WTC11 (cell line): Measurements from ENCODE around the gene WASF3. TPM values are rescaled to one million over a fixed set of nuclear protein-coding genes. Genes with fewer than 3 reads are reported as not detected.

Experiments
- ATAC-seq: fragments of 200-7000 bp; cut with Tn5 transposase; 2 replicates; pipeline ENCODE4 v1.10.0; 2021; ENCODE audit warnings: mild to moderate bottlenecking, moderate library complexity
- CTCF ChIA-PET: fragments of 300-600 bp; sonication (Branson Sonifier 250); formaldehyde crosslinking; loops from one replicate; lab custom pipeline; 2021; ENCODE audit warnings: antibody characterized with exemption; lab: Charles Lee
- POLR2A ChIA-PET: fragments of 350-600 bp; sonication (Branson Sonifier 250); formaldehyde crosslinking; loops from one replicate; lab custom pipeline; 2021; ENCODE audit warnings: antibody characterized with exemption; lab: Charles Lee
- DNase-seq: peaks from one replicate; pipeline ENCODE4 v3.0.0; 2021; ENCODE audit warnings: low spot score
- H3K27ac Mint-ChIP-seq: 2 replicates; pipeline ENCODE4 v1.8.0; 2021; ENCODE audit warnings: mixed read lengths
- H3K27me3 Mint-ChIP-seq: 2 replicates; pipeline ENCODE4 v1.8.0; 2021; ENCODE audit warnings: low read depth, mild to moderate bottlenecking, moderate library complexity, mixed read lengths
- H3K36me3 Mint-ChIP-seq: 2 replicates; pipeline ENCODE4 v1.8.0; 2021; ENCODE audit warnings: mixed read lengths
- H3K4me1 Mint-ChIP-seq: 2 replicates; pipeline ENCODE4 v1.8.0; 2022; ENCODE audit warnings: mixed read lengths
- H3K4me3 Mint-ChIP-seq: 2 replicates; pipeline ENCODE4 v1.8.0; 2021; ENCODE audit warnings: mild to moderate bottlenecking, moderate library complexity, mixed read lengths
- H3K9me3 Mint-ChIP-seq: 2 replicates; pipeline ENCODE4 v1.8.0; 2021; ENCODE audit warnings: mixed read lengths
- CBFB ChIP-seq: sonication (generic); formaldehyde crosslinking; IDR thresholded peaks from 2 replicates; pipeline ENCODE4 v1.8.1; 2022; ENCODE audit warnings: mild to moderate bottlenecking, low read depth, missing genetic modification reagents
- ESRRA ChIP-seq: sonication (generic); formaldehyde crosslinking; IDR thresholded peaks from 2 replicates; pipeline ENCODE4 v1.8.1; 2022; ENCODE audit warnings: mild to moderate bottlenecking, missing genetic modification reagents, borderline replicate concordance
- ETV6 ChIP-seq: sonication (generic); formaldehyde crosslinking; IDR thresholded peaks from 2 replicates; pipeline ENCODE4 v1.8.1; 2022; ENCODE audit warnings: mild to moderate bottlenecking, missing genetic modification reagents
- FOXP1 ChIP-seq: sonication (generic); formaldehyde crosslinking; IDR thresholded peaks from 2 replicates; pipeline ENCODE4 v1.8.0; 2022; ENCODE audit warnings: missing genetic modification reagents, mild to moderate bottlenecking, moderate library complexity, borderline replicate concordance
- GRHL2 ChIP-seq: fragments of 250-450 bp; sonication (Bioruptor Pico); IDR thresholded peaks from 2 replicates; pipeline ENCODE4 v1.8.0; 2022; ENCODE audit warnings: mild to moderate bottlenecking, moderate library complexity; ENCODE audit not compliant: insufficient replicate concordance, severe bottlenecking
- NR3C1 ChIP-seq: sonication (generic); formaldehyde crosslinking; conservative IDR thresholded peaks from 2 replicates; pipeline ENCODE4 v1.8.1; 2023; ENCODE audit warnings: low read depth, mild to moderate bottlenecking, missing genetic modification reagents
- PRRX2 ChIP-seq: fragments of 250-450 bp; sonication (Bioruptor Pico); IDR thresholded peaks from 2 replicates; pipeline ENCODE4 v1.8.0; 2021; ENCODE audit warnings: mild to moderate bottlenecking
- RORB ChIP-seq: fragments of 250-450 bp; sonication (Bioruptor Pico); IDR thresholded peaks from 2 replicates; pipeline ENCODE4 v1.9.0; 2021; ENCODE audit warnings: mild to moderate bottlenecking
- SMAD3 ChIP-seq: sonication (generic); formaldehyde crosslinking; IDR thresholded peaks from 2 replicates; pipeline ENCODE4 v1.8.0; 2022; ENCODE audit warnings: missing genetic modification reagents, mild to moderate bottlenecking, borderline replicate concordance
- SMAD4 ChIP-seq: sonication (generic); formaldehyde crosslinking; IDR thresholded peaks from 2 replicates; pipeline ENCODE4 v1.8.0; 2022; ENCODE audit warnings: mild to moderate bottlenecking, missing genetic modification reagents
- SOX15 ChIP-seq: fragments of 250-450 bp; sonication (Bioruptor Pico); IDR thresholded peaks from 2 replicates; pipeline ENCODE4 v1.9.0; 2021; ENCODE audit warnings: mild to moderate bottlenecking
- TCF7 ChIP-seq: sonication (generic); formaldehyde crosslinking; IDR thresholded peaks from 2 replicates; pipeline ENCODE4 v1.8.0; 2022; ENCODE audit warnings: mild to moderate bottlenecking, low read depth, missing genetic modification reagents, moderate library complexity
- ZBTB21 ChIP-seq: sonication (generic); formaldehyde crosslinking; IDR thresholded peaks from 2 replicates; pipeline ENCODE4 v1.8.1; 2023; ENCODE audit warnings: mild to moderate bottlenecking, missing genetic modification reagents, borderline replicate concordance
- ZNF317 ChIP-seq: sonication (generic); formaldehyde crosslinking; IDR thresholded peaks from 2 replicates; pipeline ENCODE4 v1.8.1; 2023; ENCODE audit warnings: low read depth, mild to moderate bottlenecking, moderate library complexity, missing genetic modification reagents, borderline replicate concordance
- ZNF396 ChIP-seq: fragments of 250-450 bp; sonication (Bioruptor Pico); IDR thresholded peaks from 2 replicates; pipeline ENCODE4 v1.8.0; 2021; ENCODE audit warnings: mild to moderate bottlenecking, moderate library complexity, borderline replicate concordance
- total RNA-seq: library from RNA; stranded (reverse); gene quantifications from 3 replicates; pipeline ENCODE4 v1.2.3, GENCODE V29; 2021
- TF ChIP-seq, protein P1 (sequence below): fragments of 250-450 bp; sonication (Bioruptor Pico); IDR thresholded peaks from 2 replicates; pipeline ENCODE4 v1.9.0; 2021; ENCODE audit warnings: moderate library complexity, mild to moderate bottlenecking, inconsistent platforms, borderline replicate concordance
- TF ChIP-seq, protein P2 (sequence below): fragments of 200-600 bp; IDR thresholded peaks from 2 replicates; pipeline ENCODE4 v1.8.0; 2022; ENCODE audit warnings: antibody characterized with exemption
- TF ChIP-seq, protein P3 (sequence below): fragments of 250-450 bp; sonication (Bioruptor Pico); conservative IDR thresholded peaks from 2 replicates; pipeline ENCODE4 v1.9.0; 2021; ENCODE audit warnings: mild to moderate bottlenecking
- TF ChIP-seq, protein P4 (sequence below): sonication (generic); formaldehyde crosslinking; IDR thresholded peaks from 2 replicates; pipeline ENCODE4 v1.8.1; 2022; ENCODE audit warnings: low read depth, missing genetic modification reagents, borderline replicate concordance
- TF ChIP-seq, protein P5 (sequence below): sonication (generic); formaldehyde crosslinking; conservative IDR thresholded peaks from 2 replicates; pipeline ENCODE4 v1.8.1; 2022; ENCODE audit warnings: mild to moderate bottlenecking, missing genetic modification reagents
- TF ChIP-seq, protein P6 (sequence below): sonication (generic); formaldehyde crosslinking; IDR thresholded peaks from 2 replicates; pipeline ENCODE4 v1.8.1; 2023; ENCODE audit warnings: mild to moderate bottlenecking, moderate library complexity, missing genetic modification reagents
- TF ChIP-seq, protein P7 (sequence below): sonication (generic); formaldehyde crosslinking; IDR thresholded peaks from 2 replicates; pipeline ENCODE4 v1.8.1; 2022; ENCODE audit warnings: missing genetic modification reagents, borderline replicate concordance

WASF3 gene
- total RNA-seq, 1 experiment from 2014 or later = 26.8 TPM

DNA sequence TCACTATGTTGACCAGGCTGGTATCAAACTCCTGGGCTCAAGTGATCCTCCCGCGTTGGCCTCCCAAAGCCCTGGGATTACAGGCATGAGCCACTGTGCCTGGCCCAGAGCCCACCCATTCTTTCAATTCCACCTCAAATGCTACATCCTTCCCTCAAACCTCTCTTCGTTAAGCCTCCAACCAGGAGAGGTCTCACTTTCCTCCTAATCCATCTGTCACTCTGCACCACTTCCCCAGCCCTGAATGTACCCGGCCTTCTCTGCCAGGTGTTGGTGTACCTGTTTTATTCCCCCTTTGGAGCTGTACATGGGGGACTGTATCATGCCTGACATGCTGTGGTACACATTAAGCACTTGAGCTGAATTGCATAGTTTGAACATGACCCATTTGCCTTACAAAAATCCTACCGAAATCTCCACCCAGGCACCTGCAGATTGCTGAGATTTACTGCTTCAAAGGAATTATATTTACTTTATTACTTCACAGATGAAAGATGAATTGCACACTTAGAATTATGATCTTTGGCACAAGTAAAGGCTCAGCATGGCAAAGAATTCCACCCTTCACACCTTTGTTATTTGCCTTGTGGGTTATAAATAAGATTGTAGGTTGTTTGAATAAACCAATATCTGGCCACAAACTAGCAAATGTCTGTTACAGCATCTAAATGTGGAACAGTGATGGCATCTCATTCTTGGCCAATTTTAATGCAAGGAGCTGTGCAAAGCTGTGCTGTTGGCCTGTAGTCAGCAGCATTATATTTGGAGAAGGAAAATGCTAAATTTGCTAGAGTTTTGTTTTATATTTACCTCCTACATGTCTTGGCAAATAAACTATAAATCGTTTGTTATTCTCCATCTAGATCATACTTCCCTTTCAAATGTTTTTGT, 15.6 kb upstream of the WASF3 start:
- Mint-ChIP-seq H3K27me3 (no peaks in the 10 kb centered on the region; the same call in 1 of the 2 replicates), H3K4me1 (no peaks in the 10 kb centered on the region), H3K36me3 (no peaks in the 10 kb centered on the region), H3K9me3 (peaks cover 6% of the 10 kb centered on the region), H3K27ac (no peak overlapping the region), H3K4me3 (no peak overlapping the region)
- ChIA-PET CTCF (interaction anchor here (0.9 to 1.1 kb wide), 2 partner anchors 24 to 157 kb away, joined by 4 to 5 read pairs; no protein-coding TSS in a partner anchor), POLR2A (no interaction called here)
- no peak for DNase-seq
- TF ChIP-seq FOXP1 (no peak), CBFB (CRISPR knock-in tag) (no peak), ZBTB21 (CRISPR knock-in tag) (no peak), TCF7 (no peak), NR3C1 (no peak), SOX15 (CRISPR knock-in tag) (no peak), ZNF396 (CRISPR knock-in tag) (no peak), ZNF317 (CRISPR knock-in tag) (no peak), ETV6 (CRISPR knock-in tag) (no peak), GRHL2 (CRISPR knock-in tag) (no peak), PRRX2 (no peak), ESRRA (no peak), RORB (CRISPR knock-in tag) (no peak)
- TF ChIP-seq, protein P1, sequence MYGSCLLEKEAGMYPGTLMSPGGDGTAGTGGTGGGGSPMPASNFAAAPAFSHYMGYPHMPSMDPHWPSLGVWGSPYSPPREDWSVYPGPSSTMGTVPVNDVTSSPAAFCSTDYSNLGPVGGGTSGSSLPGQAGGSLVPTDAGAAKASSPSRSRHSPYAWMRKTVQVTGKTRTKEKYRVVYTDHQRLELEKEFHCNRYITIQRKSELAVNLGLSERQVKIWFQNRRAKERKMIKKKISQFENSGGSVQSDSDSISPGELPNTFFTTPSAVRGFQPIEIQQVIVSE (CRISPR knock-in tag) = no peak
- TF ChIP-seq, protein P2, sequence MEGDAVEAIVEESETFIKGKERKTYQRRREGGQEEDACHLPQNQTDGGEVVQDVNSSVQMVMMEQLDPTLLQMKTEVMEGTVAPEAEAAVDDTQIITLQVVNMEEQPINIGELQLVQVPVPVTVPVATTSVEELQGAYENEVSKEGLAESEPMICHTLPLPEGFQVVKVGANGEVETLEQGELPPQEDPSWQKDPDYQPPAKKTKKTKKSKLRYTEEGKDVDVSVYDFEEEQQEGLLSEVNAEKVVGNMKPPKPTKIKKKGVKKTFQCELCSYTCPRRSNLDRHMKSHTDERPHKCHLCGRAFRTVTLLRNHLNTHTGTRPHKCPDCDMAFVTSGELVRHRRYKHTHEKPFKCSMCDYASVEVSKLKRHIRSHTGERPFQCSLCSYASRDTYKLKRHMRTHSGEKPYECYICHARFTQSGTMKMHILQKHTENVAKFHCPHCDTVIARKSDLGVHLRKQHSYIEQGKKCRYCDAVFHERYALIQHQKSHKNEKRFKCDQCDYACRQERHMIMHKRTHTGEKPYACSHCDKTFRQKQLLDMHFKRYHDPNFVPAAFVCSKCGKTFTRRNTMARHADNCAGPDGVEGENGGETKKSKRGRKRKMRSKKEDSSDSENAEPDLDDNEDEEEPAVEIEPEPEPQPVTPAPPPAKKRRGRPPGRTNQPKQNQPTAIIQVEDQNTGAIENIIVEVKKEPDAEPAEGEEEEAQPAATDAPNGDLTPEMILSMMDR = no peak
- TF ChIP-seq, protein P3, sequence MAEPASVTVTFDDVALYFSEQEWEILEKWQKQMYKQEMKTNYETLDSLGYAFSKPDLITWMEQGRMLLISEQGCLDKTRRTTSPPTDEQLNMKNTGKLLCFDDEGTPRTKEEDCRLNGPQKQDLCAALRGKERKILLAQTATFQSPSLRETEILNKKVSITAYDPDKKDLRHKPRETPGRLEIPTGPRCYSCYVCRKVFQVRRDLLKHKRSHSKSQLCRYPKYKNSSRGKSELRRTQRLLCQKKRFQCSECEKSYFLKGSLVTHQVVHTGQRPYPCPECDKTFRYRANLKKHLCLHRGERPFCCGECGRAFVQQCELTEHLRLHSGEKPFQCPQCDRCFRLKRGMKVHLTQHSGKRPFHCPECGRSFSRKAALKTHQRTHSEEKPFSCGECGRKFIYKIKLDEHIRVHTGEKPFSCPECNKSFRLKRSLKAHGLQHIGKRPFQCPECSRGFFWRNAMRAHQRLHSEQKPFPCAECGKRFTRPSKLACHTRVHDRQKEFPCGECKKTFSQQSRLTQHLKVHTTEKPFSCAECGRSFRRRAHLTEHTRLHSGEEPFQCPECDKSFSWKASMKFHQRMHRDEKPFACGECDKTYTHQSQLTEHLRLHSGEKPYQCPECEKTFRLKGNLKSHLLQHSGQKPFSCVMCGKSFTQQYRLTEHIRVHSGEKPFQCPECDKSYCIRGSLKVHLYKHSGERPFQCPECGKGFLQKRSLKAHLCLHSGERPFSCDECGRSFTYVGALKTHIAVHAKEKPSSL (CRISPR knock-in tag) = no peak
- TF ChIP-seq, protein P4, sequence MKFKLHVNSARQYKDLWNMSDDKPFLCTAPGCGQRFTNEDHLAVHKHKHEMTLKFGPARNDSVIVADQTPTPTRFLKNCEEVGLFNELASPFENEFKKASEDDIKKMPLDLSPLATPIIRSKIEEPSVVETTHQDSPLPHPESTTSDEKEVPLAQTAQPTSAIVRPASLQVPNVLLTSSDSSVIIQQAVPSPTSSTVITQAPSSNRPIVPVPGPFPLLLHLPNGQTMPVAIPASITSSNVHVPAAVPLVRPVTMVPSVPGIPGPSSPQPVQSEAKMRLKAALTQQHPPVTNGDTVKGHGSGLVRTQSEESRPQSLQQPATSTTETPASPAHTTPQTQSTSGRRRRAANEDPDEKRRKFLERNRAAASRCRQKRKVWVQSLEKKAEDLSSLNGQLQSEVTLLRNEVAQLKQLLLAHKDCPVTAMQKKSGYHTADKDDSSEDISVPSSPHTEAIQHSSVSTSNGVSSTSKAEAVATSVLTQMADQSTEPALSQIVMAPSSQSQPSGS (CRISPR knock-in tag) = no peak
- ATAC-seq = no peak

DNA sequence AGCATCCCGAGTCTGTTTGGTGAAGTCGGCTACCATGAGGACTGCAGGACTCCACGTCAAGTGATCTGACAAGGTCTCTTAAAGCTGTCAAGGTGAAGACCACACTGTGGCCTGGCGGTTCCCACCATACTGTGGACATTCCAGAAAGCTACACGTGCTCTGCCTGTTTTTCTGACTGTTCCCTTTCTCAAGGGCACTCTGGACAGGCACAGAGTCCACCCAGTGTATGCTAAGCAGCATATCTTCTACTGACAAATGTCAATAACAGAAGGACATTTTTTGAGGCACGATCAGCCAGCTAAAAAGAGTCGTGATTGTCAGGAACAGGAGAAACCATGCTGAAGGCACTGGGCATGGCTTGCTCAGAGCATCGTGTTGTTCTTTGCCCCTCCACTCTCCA, 12.8 kb upstream of the WASF3 start:
- Mint-ChIP-seq H3K4me3 (no peak overlapping the region), H3K27me3 (peaks cover 3% of the 10 kb centered on the region; the same call in 1 of the 2 replicates), H3K9me3 (no peaks in the 10 kb centered on the region), H3K27ac (no peak overlapping the region), H3K36me3 (no peaks in the 10 kb centered on the region), H3K4me1 (no peaks in the 10 kb centered on the region)
- no peak for DNase-seq
- POLR2A ChIA-PET = no interaction called here
- CTCF ChIA-PET = interaction anchor here (1.1 kb wide), 1 partner anchor 15 kb away, joined by 3 read pairs; no protein-coding TSS in a partner anchor
- ATAC-seq = no peak
- no peak for TF ChIP-seq SMAD3 (CRISPR knock-in tag)
- no peak for TF ChIP-seq ETV6 (CRISPR knock-in tag)
- TF ChIP-seq, protein P5, sequence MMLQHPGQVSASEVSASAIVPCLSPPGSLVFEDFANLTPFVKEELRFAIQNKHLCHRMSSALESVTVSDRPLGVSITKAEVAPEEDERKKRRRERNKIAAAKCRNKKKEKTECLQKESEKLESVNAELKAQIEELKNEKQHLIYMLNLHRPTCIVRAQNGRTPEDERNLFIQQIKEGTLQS (CRISPR knock-in tag) = no peak
- TF ChIP-seq, protein P6, sequence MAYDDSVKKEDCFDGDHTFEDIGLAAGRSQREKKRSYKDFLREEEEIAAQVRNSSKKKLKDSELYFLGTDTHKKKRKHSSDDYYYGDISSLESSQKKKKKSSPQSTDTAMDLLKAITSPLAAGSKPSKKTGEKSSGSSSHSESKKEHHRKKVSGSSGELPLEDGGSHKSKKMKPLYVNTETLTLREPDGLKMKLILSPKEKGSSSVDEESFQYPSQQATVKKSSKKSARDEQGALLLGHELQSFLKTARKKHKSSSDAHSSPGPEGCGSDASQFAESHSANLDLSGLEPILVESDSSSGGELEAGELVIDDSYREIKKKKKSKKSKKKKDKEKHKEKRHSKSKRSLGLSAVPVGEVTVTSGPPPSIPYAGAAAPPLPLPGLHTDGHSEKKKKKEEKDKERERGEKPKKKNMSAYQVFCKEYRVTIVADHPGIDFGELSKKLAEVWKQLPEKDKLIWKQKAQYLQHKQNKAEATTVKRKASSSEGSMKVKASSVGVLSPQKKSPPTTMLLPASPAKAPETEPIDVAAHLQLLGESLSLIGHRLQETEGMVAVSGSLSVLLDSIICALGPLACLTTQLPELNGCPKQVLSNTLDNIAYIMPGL (CRISPR knock-in tag) = no peak
- TF ChIP-seq SMAD4 (CRISPR knock-in tag) = no peak
- TF ChIP-seq, protein P7, sequence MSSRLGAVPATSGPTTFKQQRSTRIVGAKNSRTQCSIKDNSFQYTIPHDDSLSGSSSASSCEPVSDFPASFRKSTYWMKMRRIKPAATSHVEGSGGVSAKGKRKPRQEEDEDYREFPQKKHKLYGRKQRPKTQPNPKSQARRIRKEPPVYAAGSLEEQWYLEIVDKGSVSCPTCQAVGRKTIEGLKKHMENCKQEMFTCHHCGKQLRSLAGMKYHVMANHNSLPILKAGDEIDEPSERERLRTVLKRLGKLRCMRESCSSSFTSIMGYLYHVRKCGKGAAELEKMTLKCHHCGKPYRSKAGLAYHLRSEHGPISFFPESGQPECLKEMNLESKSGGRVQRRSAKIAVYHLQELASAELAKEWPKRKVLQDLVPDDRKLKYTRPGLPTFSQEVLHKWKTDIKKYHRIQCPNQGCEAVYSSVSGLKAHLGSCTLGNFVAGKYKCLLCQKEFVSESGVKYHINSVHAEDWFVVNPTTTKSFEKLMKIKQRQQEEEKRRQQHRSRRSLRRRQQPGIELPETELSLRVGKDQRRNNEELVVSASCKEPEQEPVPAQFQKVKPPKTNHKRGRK (CRISPR knock-in tag) = no peak
- TF ChIP-seq, protein P3 (CRISPR knock-in tag) = no peak
